AG04449 (cell line): ENCODE measurements around the gene ASCC2.
"Not testable (repeated sequence)": the region's sequence is repeated elsewhere in the genome, so short reads cannot be mapped to it uniquely, and the experiment has no call there.

Experiments
- CTCF ChIA-PET: fragments of 350-600 bp; formaldehyde crosslinking; extraction: SDS; loops from one replicate; lab custom pipeline; 2021; ENCODE audit warnings: antibody characterized with exemption; lab: Yijun Ruan, JAX
- POLR2A ChIA-PET: fragments of 400-600, 350-600 bp; formaldehyde crosslinking; extraction: SDS; loops from one replicate; lab custom pipeline; 2020; ENCODE audit warnings: antibody characterized with exemption, inconsistent platforms; lab: Yijun Ruan, JAX
- DNase-seq: peaks from one replicate; pipeline ENCODE4 v3.0.0-alpha.2; 2010; ENCODE audit warnings: low read depth, low spot score
- H3K4me3 ChIP-seq: 2 replicates; pipeline ENCODE4 v1.5.1; 2011; ENCODE audit warnings: low read depth, mild to moderate bottlenecking, control low read depth, low read length
- TF ChIP-seq, protein P1 (sequence below): IDR thresholded peaks from one replicate; pipeline ENCODE4 v1.5.1; 2011; ENCODE audit warnings: mild to moderate bottlenecking, moderate library complexity, low read length, control low read depth, inconsistent platforms; ENCODE audit not compliant: insufficient read depth; ENCODE audit errors: missing control alignments

The ASCC2 gene

DNA sequence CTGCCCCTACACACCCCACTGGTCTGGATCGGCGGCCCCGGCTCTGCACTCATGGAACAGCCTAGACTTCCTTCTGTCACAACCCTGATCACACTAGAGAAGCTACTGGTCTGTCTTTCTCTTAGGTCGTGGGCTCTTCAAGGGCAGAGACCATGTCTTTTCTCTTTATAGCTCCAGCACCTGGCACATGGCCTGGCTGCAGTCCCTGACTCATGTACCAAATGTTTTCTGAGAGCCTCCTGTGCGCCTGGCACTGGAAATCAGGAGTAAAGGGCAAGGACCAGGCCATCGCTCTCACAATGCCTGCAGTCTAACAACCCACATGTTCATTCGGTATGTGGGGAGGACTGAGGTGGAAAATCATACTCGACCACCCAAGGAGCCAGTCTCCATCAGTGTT, 7.5 kb downstream of the ASCC2 start:
- no peak for DNase-seq
- ChIA-PET CTCF (interaction anchor here (1.0 kb wide), 1 partner anchor 175 kb away, joined by 5 read pairs; no protein-coding TSS in a partner anchor), POLR2A (no interaction called here)
- TF ChIP-seq, protein P1, sequence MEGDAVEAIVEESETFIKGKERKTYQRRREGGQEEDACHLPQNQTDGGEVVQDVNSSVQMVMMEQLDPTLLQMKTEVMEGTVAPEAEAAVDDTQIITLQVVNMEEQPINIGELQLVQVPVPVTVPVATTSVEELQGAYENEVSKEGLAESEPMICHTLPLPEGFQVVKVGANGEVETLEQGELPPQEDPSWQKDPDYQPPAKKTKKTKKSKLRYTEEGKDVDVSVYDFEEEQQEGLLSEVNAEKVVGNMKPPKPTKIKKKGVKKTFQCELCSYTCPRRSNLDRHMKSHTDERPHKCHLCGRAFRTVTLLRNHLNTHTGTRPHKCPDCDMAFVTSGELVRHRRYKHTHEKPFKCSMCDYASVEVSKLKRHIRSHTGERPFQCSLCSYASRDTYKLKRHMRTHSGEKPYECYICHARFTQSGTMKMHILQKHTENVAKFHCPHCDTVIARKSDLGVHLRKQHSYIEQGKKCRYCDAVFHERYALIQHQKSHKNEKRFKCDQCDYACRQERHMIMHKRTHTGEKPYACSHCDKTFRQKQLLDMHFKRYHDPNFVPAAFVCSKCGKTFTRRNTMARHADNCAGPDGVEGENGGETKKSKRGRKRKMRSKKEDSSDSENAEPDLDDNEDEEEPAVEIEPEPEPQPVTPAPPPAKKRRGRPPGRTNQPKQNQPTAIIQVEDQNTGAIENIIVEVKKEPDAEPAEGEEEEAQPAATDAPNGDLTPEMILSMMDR: no peak
- H3K4me3 ChIP-seq: no peak overlapping the region

DNA sequence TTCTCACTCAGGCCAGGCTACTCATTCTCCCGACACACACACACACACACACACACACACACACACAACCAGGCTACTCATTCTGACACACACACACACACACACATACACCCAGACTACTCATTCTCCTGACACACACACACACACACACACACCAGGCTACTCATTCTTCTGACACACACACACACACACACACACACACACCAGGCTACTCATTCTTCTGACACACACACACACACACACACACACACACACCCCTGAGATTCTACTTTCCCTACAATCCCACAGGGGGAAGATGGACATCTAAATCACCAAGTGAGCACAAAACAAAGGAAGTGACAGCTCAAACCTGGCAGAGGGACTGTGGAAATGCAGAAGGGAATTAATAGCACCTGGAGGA, 10.3 kb downstream of the ASCC2 start:
- POLR2A ChIA-PET: not testable (repeated sequence)

DNA sequence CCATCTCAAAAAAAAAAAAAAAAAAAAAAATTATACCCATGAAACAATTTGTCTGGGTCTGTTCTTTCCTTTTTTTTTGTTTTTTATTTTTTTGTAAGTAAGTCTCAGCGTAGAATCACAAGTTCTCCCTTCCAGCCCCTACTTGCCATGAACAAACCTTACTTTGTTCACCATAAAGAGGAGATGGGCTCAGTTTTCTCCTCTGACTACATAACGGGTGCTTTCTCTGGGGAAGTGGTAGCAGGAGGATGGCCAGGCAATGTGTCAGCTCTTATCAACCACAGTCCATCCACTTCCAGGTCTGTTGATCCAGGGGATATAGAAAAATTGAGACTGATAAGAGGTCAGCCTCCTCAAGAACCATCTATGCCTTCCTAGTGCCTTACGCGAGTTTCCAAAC, 11.0 kb downstream of the ASCC2 start:
- H3K4me3 ChIP-seq: no peak overlapping the region
- ChIA-PET POLR2A (no interaction called here), CTCF (interaction anchor here (1.4 kb wide), 1 partner anchor 178 kb away, joined by 4 read pairs; no protein-coding TSS in a partner anchor)
- TF ChIP-seq, protein P1: no peak
- no peak for DNase-seq

More for the DNA sequence above, 10.3 kb downstream of the ASCC2 start:
- not testable (repeated sequence) for H3K4me3 ChIP-seq
- CTCF ChIA-PET: interaction anchor here (1.4 kb wide), 1 partner anchor 177 kb away, joined by 4 read pairs; no protein-coding TSS in a partner anchor
- DNase-seq: peak; percentile 70

DNA sequence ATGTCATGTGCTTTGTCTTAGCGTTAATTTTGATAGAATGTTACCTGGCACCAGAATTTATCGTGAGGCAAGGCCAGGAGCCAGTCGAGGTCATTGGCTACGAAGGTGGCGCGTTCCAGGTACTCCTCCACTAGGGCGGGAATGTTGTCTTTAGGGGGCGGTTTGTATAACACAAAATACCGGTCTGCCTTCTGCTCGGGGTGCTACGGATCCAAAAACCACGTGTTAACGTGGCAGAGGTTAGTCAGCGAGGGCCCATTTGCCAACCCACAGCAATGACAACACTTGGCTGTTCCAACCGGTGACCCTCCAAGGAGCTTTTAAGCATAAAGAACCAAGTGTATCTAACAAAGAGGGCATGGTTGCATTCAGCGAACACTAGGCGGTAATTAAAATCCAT, 12.5 kb downstream of the ASCC2 start:
- H3K4me3 ChIP-seq: no peak overlapping the region
- no peak for DNase-seq
- CTCF ChIA-PET: interaction anchor here (1.3 kb wide), 1 partner anchor 11 kb away, joined by 3 read pairs; no protein-coding TSS in a partner anchor
- TF ChIP-seq, protein P1: no peak
- POLR2A ChIA-PET: no interaction called here

DNA sequence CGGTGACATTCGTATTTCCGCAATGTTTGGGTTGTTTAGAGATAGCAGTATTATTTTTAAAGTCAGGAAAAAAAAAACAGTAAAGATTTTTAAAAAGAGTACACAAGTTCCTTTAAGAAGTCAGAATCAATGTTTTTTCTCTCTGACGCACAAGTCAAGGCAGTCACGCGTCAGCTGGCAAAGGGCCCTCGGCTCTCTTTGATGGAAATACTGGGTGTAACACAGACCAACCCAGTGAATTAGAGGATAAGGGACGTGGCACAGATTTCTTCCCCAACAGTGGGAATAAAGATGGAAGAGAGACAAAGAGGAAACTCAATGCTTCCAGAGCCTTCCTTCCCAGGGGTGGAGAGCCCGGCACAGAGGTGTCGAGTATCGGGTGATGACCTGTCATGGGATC, 13.4 kb downstream of the ASCC2 start:
- CTCF ChIA-PET: no interaction called here
- POLR2A ChIA-PET: no interaction called here
- TF ChIP-seq, protein P1: no peak

DNA sequence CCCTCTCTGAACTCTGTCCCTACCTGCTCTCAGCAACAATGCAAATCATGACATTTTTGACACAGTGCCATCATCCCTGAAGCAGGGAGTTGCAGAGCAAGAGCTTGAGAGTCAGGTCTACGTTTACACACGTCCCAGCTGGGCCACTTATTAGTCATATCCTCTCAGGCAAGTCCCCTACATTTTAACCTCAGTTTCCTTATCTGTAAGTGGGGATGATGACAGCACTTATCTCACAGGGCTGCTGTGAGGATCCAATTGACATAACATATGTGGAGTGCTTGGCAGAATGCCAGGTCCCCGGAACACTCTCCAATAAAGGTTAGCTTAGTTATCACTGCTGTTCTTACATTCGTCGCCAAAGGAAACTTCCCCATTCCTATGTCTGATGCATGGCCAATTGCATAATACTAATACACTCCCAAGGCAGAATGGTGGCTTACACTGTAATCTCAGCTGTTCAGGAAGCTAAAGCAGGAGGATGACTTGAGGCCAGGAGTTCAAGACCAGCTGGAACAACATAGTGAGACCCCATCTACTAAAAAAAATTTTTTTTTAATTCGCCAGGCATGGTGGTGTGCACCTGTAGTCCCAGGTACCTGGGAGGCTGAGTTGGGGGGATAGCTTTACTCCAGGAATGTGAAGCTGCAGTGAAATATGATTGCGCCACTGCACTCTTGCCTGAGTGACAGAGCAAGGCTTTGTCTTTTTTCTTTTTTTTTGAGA, 16.6 kb downstream of the ASCC2 start:
- ChIA-PET POLR2A (no interaction called here), CTCF (interaction anchor here (0.8 to 3.2 kb wide), 4 partner anchors 13 to 267 kb away, joined by 4 to 15 read pairs (median 4); no protein-coding TSS in a partner anchor)
- TF ChIP-seq, protein P1: no peak
- H3K4me3 ChIP-seq: no peak overlapping the region
- peak; percentile 78 for DNase-seq

More for the DNA sequence above, 13.4 kb downstream of the ASCC2 start:
- DNase-seq: no peak
- no peak overlapping the region for H3K4me3 ChIP-seq
